Type B pancreatic cell (in vitro differentiated cells): Measurements from ENCODE around the gene RASL10A. TPM values are rescaled to one million over a fixed set of nuclear protein-coding genes. Genes with fewer than 3 reads are reported as not detected.

Experiments used
- DNase-seq: peaks from one replicate; pipeline ENCODE4 v3.0.0; 2021; ENCODE audit warnings: mixed read lengths; ENCODE audit not compliant: unreplicated experiment; ENCODE audit errors: extremely low spot score
- H3K27ac Mint-ChIP-seq: 2 replicates; pipeline ENCODE4 v1.8.0; 2021; ENCODE audit warnings: mild to moderate bottlenecking, mixed read lengths
- H3K27me3 Mint-ChIP-seq: 2 replicates; pipeline ENCODE4 v1.8.0; 2021; ENCODE audit warnings: mixed read lengths
- H3K36me3 Mint-ChIP-seq: 2 replicates; pipeline ENCODE4 v1.8.0; 2021; ENCODE audit warnings: mixed read lengths
- H3K4me1 Mint-ChIP-seq: one replicate; pipeline ENCODE4 v1.8.0; 2021; ENCODE audit warnings: mixed read lengths; ENCODE audit not compliant: unreplicated experiment
- H3K4me3 Mint-ChIP-seq: 2 replicates; pipeline ENCODE4 v1.8.0; 2021; ENCODE audit warnings: mild to moderate bottlenecking, mixed read lengths
- H3K9me3 Mint-ChIP-seq: 2 replicates; pipeline ENCODE4 v1.8.0; 2021; ENCODE audit warnings: mixed read lengths
- total RNA-seq: library from RNA; stranded (reverse); gene quantifications from 2 replicates; pipeline ENCODE4 v1.2.1, GENCODE V29; 2021; ENCODE audit warnings: low replicate concordance
- TF ChIP-seq, protein P1 (sequence below): fragments of 200-600 bp; sonication (generic); conservative IDR thresholded peaks from 2 replicates; pipeline ENCODE4 v1.5.0; 2021; ENCODE audit warnings: antibody characterized with exemption, mild to moderate bottlenecking

The RASL10A gene
- total RNA-seq, 1 donor from 2014 or later: 1.5 TPM

DNA sequence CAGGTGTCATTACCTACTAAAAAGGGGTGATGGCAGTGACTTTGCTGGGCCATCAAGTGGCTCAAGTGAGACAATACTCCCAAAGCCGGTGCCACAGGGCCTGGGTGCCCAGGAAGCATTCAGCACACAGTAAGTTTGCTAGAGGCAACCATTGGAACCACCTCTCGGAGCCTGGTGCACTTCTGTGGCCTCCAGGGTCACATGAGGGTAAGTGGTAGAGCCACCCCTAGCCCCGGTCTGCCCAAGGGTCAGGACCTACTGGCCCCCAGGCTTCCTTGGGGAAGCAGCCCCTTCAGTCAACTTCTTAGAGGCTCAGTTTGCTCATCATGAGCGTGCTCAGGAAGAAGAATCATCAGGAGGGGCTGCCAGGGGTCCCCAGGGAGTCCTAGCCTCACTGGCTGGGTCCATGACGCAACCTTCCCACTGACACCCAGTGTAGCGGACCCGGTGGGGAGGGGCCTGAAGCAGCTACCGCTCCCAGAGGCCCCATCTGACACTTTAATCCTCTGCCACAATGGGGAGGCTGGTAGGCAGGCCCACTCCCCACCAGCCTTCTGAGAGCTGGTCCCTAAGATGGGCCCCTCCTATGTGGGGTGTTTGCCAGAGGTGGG is 17.5 kb upstream of the RASL10A start:
- no peaks in the 10 kb centered on the region for H3K9me3 Mint-ChIP-seq
- no peaks in the 10 kb centered on the region for H3K27me3 Mint-ChIP-seq
- no peaks in the 10 kb centered on the region for H3K36me3 Mint-ChIP-seq
- H3K4me3 Mint-ChIP-seq: no peak overlapping the region
- TF ChIP-seq, protein P1, sequence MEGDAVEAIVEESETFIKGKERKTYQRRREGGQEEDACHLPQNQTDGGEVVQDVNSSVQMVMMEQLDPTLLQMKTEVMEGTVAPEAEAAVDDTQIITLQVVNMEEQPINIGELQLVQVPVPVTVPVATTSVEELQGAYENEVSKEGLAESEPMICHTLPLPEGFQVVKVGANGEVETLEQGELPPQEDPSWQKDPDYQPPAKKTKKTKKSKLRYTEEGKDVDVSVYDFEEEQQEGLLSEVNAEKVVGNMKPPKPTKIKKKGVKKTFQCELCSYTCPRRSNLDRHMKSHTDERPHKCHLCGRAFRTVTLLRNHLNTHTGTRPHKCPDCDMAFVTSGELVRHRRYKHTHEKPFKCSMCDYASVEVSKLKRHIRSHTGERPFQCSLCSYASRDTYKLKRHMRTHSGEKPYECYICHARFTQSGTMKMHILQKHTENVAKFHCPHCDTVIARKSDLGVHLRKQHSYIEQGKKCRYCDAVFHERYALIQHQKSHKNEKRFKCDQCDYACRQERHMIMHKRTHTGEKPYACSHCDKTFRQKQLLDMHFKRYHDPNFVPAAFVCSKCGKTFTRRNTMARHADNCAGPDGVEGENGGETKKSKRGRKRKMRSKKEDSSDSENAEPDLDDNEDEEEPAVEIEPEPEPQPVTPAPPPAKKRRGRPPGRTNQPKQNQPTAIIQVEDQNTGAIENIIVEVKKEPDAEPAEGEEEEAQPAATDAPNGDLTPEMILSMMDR: no peak
- H3K4me1 Mint-ChIP-seq: peaks cover 10% of the 10 kb centered on the region
- no peak overlapping the region for H3K27ac Mint-ChIP-seq
- DNase-seq: no peak

DNA sequence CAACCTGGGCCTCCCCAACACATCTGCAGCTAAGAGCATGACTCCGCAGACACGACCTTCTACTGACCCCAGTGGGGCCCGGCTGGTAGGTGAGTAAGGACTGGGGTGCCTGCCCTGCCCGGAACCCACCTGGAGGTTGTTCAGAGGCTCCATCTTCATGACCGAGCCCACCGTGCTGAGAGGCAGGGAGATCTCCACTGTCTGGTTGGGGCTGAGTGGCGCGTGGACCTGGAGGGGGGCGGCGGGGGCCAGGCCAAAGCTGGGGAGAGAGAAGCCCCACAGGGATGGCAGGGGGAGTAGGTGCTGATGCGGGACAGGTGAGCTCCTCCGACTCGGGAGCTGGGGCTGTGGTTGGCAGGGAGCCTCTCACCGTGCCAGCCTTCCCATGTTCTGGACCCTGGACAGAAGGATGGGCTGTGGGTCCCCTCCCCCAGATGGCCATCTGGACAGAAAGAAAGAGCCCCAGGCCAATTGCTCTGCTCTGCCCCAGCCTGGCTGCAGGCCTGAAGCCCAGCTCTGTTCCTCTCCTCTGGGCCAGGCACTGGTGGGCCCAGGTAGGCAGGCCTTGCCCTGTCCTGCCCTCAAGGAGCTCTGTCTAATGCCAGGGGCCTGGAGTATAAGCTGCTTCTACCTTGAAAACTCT is 16.3 kb upstream of the RASL10A start:
- TF ChIP-seq, protein P1: no peak
- peaks cover 10% of the 10 kb centered on the region for H3K4me1 Mint-ChIP-seq
- DNase-seq: no peak
- H3K36me3 Mint-ChIP-seq: no peaks in the 10 kb centered on the region
- H3K27ac Mint-ChIP-seq: no peak overlapping the region
- no peaks in the 10 kb centered on the region for H3K9me3 Mint-ChIP-seq
- no peak overlapping the region for H3K4me3 Mint-ChIP-seq
- H3K27me3 Mint-ChIP-seq: no peaks in the 10 kb centered on the region

DNA sequence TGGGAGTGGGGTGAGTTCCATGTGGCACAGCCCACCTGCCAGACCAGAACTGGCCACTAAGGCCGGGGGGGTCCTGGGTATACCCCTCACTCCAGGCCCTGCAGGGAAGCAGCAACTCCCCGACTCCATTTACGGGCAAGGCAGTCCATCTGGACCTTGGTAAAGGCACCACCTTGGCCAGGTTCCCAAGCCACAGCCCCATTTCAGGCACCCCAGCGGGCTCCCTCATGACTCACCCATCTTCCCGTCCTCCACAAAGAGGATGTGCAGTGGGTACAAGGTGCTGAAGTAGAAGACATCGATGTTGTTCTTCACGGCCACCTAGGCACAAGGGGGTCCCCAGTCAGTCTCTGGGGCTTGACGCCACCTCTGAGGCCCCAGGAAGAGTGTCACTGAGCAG is 15.7 kb upstream of the RASL10A start:
- H3K4me1 Mint-ChIP-seq: peaks cover 10% of the 10 kb centered on the region
- no peaks in the 10 kb centered on the region for H3K9me3 Mint-ChIP-seq
- H3K36me3 Mint-ChIP-seq: no peaks in the 10 kb centered on the region
- no peak overlapping the region for H3K4me3 Mint-ChIP-seq
- no peaks in the 10 kb centered on the region for H3K27me3 Mint-ChIP-seq
- H3K27ac Mint-ChIP-seq: no peak overlapping the region
- TF ChIP-seq, protein P1: no peak
- no peak for DNase-seq

DNA sequence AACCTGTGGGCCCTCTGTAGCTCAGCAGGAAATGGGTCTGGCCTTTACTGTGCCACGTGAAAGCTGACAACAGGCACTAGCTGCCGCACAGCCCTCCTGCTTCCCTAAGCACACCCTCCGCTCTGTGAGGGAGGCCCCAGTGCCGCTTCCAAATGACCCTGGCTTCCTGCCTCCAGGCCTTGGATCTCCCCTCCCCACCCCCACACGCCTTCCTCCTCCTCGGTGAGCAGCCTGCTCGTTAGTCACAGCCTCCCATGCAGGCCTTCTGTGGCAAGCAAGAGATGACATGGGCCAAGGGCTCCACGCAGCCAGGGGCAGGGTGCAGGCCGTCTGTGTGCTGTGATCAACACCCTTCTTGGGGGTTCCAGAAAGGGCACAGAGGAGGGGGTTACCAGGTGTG is 15.3 kb upstream of the RASL10A start:
- no peak for DNase-seq
- H3K9me3 Mint-ChIP-seq: no peaks in the 10 kb centered on the region
- TF ChIP-seq, protein P1: no peak
- H3K4me1 Mint-ChIP-seq: peaks cover 10% of the 10 kb centered on the region
- no peak overlapping the region for H3K27ac Mint-ChIP-seq
- no peaks in the 10 kb centered on the region for H3K36me3 Mint-ChIP-seq
- H3K27me3 Mint-ChIP-seq: no peaks in the 10 kb centered on the region
- no peak overlapping the region for H3K4me3 Mint-ChIP-seq

DNA sequence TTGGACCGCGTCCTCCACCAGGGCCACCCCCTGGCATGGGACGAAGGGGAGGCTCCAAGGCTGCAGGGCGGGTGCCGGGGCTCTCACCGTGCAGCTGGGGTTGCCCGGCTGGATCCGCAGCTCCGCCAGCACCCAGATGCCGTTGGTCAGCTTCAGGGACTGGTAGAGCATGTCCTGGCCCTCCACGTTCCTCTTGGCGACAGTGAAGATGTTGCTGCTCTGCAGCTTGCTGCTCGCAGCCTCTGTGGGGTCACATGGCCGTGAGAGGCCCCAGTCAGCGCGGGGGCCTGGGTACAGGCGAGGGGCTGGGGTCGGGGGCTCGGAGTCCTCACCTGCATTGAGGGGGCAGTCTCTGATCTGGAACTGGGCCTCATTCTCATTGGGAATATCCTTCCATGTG is 14.8 kb upstream of the RASL10A start:
- DNase-seq: no peak
- no peak overlapping the region for H3K27ac Mint-ChIP-seq
- H3K36me3 Mint-ChIP-seq: no peaks in the 10 kb centered on the region
- TF ChIP-seq, protein P1: no peak
- H3K9me3 Mint-ChIP-seq: no peaks in the 10 kb centered on the region
- H3K27me3 Mint-ChIP-seq: no peaks in the 10 kb centered on the region
- no peak overlapping the region for H3K4me3 Mint-ChIP-seq
- peaks cover 10% of the 10 kb centered on the region for H3K4me1 Mint-ChIP-seq
